ENCODE measurements around the gene RAD51D.

GRCh38 chr17:35146214-35146833 lies 26.7 kb upstream of the RAD51D start:
- no peak for TF ChIP-seq POLR2AphosphoS5 (IDR thresholded peaks at IDR 0.05)
- no peak for TF ChIP-seq CTCF (IDR thresholded peaks at IDR 0.05)
